Measurements from ENCODE around the gene ZNF556.

GRCh38 chr19:2850256-2850925, 16.7 kb upstream of the ZNF556 start:
- TF ChIP-seq CTCF (IDR thresholded peaks at IDR 0.05; ENCODE audit: low read depth, low read length) (no peak), POLR2A (IDR thresholded peaks at IDR 0.05; ENCODE audit: extremely low read depth, insufficient read length) (no peak), MAX (IDR thresholded peaks at IDR 0.05; ENCODE audit: low read depth, low read length) (no peak)

Measured in NB4 (cell line).